HepG2 (cell line): ENCODE data around the gene ZNF581. TPM values are rescaled to one million over a fixed set of nuclear protein-coding genes. Genes with fewer than 3 reads are reported as not detected.

ENCODE experiments used
- ATAC-seq: fragments of 200-7000 bp; cut with Tn5 transposase; 3 replicates; pipeline ENCODE4 v1.9.1; 2020; ENCODE audit warnings: mild to moderate bottlenecking, moderate library complexity
- BruUV-seq: library from RNA; stranded (reverse); fragments of 400-500 nt; replicated peaks from 2 replicates; lab custom pipeline; 2021; lab: Mats Ljungman, UMichigan
- CTCF ChIA-PET: fragments of 300-600 bp; formaldehyde crosslinking; extraction: SDS; loops from one replicate; lab custom pipeline; 2021; ENCODE audit warnings: low total read pairs, inconsistent platforms, low intra/inter-chr PET ratio; lab: Yijun Ruan, JAX
- POLR2A ChIA-PET: fragments of 350-600 bp; sonication (Branson Sonifier 250); formaldehyde crosslinking; loops from one replicate; lab custom pipeline; 2020; ENCODE audit warnings: antibody characterized with exemption, inconsistent platforms; lab: Yijun Ruan, JAX
- DNase-seq: peaks from one replicate; pipeline ENCODE4 v3.0.0-alpha.2; 2015; ENCODE audit warnings: low spot score
- FAIRE-seq: peaks from 3 replicates; lab custom pipeline; 2011; peaks lifted over from hg19 to GRCh38; lab: Jason Lieb, UNC
- H2AFZ ChIP-seq: one replicate; pipeline ENCODE4 v1.6.1; 2011; ENCODE audit warnings: low read length, inconsistent platforms
- H3K27ac ChIP-seq: fragments of 300-600 bp; 3 replicates; pipeline ENCODE4 v1.8.0; 2011; ENCODE audit warnings: mixed run types, mild to moderate bottlenecking, mixed read lengths, low read length, inconsistent platforms; ENCODE audit not compliant: insufficient read depth; ENCODE audit errors: extremely low read length
- H3K27me3 ChIP-seq, 2 experiments: fragments of 200-600 bp in 1 of 2; 2 replicates in 1 of 2; 3 replicates in 1 of 2; pipeline versions ENCODE4 v1.6.0 to v1.8.0; 2011; ENCODE audit warnings: low read length in 2 of 2, mild to moderate bottlenecking in 2 of 2, moderate library complexity in 2 of 2, inconsistent platforms in 1 of 2; ENCODE audit not compliant: insufficient read depth in 2 of 2, control insufficient read depth in 1 of 2
- H3K36me3 ChIP-seq, 2 experiments: fragments of 200-600 bp in 1 of 2; replicated peaks in 1 of 2; 2 replicates in 1 of 2; 3 replicates in 1 of 2; pipeline versions ENCODE4 v1.5.1 to v1.8.0; 2011; ENCODE audit warnings: low read length in 2 of 2, inconsistent platforms in 1 of 2; ENCODE audit not compliant: insufficient read depth in 2 of 2, control insufficient read depth in 1 of 2
- H3K4me1 ChIP-seq: 2 replicates; pipeline ENCODE4 v1.5.1; 2012; ENCODE audit warnings: low read length, inconsistent platforms; ENCODE audit not compliant: insufficient read depth
- H3K4me2 ChIP-seq: 2 replicates; pipeline ENCODE4 v1.6.0; 2011; ENCODE audit warnings: low read depth, low read length, inconsistent platforms
- H3K4me3 ChIP-seq, 3 experiments: fragments of 200-600 bp in 1 of 3; sonication (generic), shearing (Covaris generic) in 1 of 3; replicated peaks in 1 of 3; 2 replicates each; pipeline ENCODE4 v1.5.1; 2011 to 2016; ENCODE audit warnings: low read length in 3 of 3, inconsistent platforms in 2 of 3, low read depth in 2 of 3, mild to moderate bottlenecking in 2 of 3, control low read depth in 1 of 3, mixed read lengths in 1 of 3; ENCODE audit not compliant: insufficient read depth in 1 of 3
- H3K79me2 ChIP-seq: one replicate; pipeline ENCODE4 v1.6.1; 2011; ENCODE audit warnings: low read length, inconsistent platforms; ENCODE audit not compliant: insufficient read depth
- H3K9ac ChIP-seq: 2 replicates; pipeline ENCODE4 v1.6.0; 2011; ENCODE audit warnings: mild to moderate bottlenecking, low read depth, low read length, inconsistent platforms; ENCODE audit not compliant: insufficient read depth
- H3K9me3 ChIP-seq: 2 replicates; pipeline ENCODE4 v1.5.1; 2012; ENCODE audit warnings: mild to moderate bottlenecking, low read length
- H4K20me1 ChIP-seq: 2 replicates; pipeline ENCODE4 v1.6.0; 2011; ENCODE audit warnings: inconsistent platforms, mild to moderate bottlenecking, low read length, moderate library complexity; ENCODE audit not compliant: insufficient read depth
- ARID4A ChIP-seq: sonication (generic); formaldehyde crosslinking; IDR thresholded peaks from 2 replicates; pipeline ENCODE4 v1.5.0; 2020; ENCODE audit warnings: mild to moderate bottlenecking, missing genetic modification reagents, borderline replicate concordance
- HNRNPLL ChIP-seq: fragments of 200-400 bp; formaldehyde crosslinking; IDR thresholded peaks from 2 replicates; pipeline ENCODE4 v1.6.1; 2017; ENCODE audit warnings: mild to moderate bottlenecking, low read depth, low read length; ENCODE audit not compliant: poor library complexity, severe bottlenecking
- MED1 ChIP-seq: sonication (generic); formaldehyde crosslinking; IDR thresholded peaks from 2 replicates; pipeline ENCODE4 v1.4.0; 2020; ENCODE audit warnings: missing genetic modification reagents
- POLR2G ChIP-seq: fragments of 200-400 bp; formaldehyde crosslinking; IDR thresholded peaks from 2 replicates; pipeline ENCODE4 v1.6.1; 2018; ENCODE audit warnings: mild to moderate bottlenecking, low read depth, low read length, moderate library complexity
- WGBS: methylation state at CpG from one replicate; pipeline ENCODE4 v1.1.6; 2017; ENCODE audit warnings: low lambda C conversion rate; 5-methylcytosine and 5-hydroxymethylcytosine counted together
- in situ Hi-C: cut with HindIII; loops from 2 replicates; pipeline ENCODE4 v1.10.0; 2017; ENCODE audit warnings: low pct_unique_long_range_greater_than_20kb; ENCODE audit not compliant: extremely low pct_ligation_motif_present
- intact Hi-C: fragments of 100-400 bp; cut with micrococcal nuclease; formaldehyde crosslinking; loops from one replicate; pipeline ENCODE4 v1.10.0; 2022; ENCODE audit not compliant: unreplicated experiment
- polyA plus RNA-seq, 8 experiments: library from polyadenylated mRNA; depleted of rRNA in 3 of 8; stranded (reverse) in 7 of 8; unstranded in 1 of 8; fragments of >200 nt; fragmentation: Illumina TruSeq in 4 of 8; extraction: Trizol in 4 of 8; gene quantifications; 2 replicates each; pipeline versions ENCODE4 v1.2.1 to v1.2.3, GENCODE V29; 2011 to 2016; ENCODE audit warnings: low read depth in 4 of 8, missing spikeins in 1 of 8, mixed read lengths in 1 of 8; ENCODE audit not compliant: insufficient read depth in 1 of 8
- total RNA-seq, 5 experiments: library from RNA; depleted of rRNA; stranded (reverse); fragments of >200 nt; fragmentation: Illumina TruSeq; extraction: Trizol; gene quantifications; 2 replicates each; pipeline ENCODE4 v1.2.3, GENCODE V29; 2016; ENCODE audit warnings: low read depth in 1 of 5

Gene ZNF581
- total and polyA plus RNA-seq, 2 of the 13 experiments (the other 11 are each of a cell fraction or from before 2014, with no cell fraction given), result 19.6 to 49.5 TPM

- peak overlapping the region; percentile 89 for H3K4me2 ChIP-seq
- H3K79me2 ChIP-seq, result peaks cover 52% of the 10 kb centered on the region
- no peak overlapping the region for H2AFZ ChIP-seq
- H3K4me1 ChIP-seq, result peaks cover 24% of the 10 kb centered on the region
- peak overlapping the region; percentile 78 to 97 (median 85) for H3K4me3 ChIP-seq
- H3K27me3 ChIP-seq, result no peaks in the 10 kb centered on the region; a peak in 1 of 5 replicates
- H3K9me3 ChIP-seq, result no peaks in the 10 kb centered on the region
- intact Hi-C loops, result no loop called here
- POLR2A ChIA-PET, result interaction anchor here (1.8 to 2.1 kb wide), 2 partner anchors 9 to 15 kb away, joined by 5 to 9 read pairs; partner anchors contain the start of gene CCDC106
- H3K27ac ChIP-seq, result peak overlapping the region; percentile 99
- FAIRE-seq, result no peak
- peaks cover 45% of the 10 kb centered on the region for H4K20me1 ChIP-seq
- CTCF ChIA-PET, result no interaction called here
- WGBS, result 33% methylated on average over 7 of the region's 7 CpGs
- no peak for DNase-seq
- no peak for ATAC-seq
- no TSS peak for BruUV-seq
- in situ Hi-C loops, result no loop called here
- TF ChIP-seq POLR2G, result peak; percentile 22; the same call in 1 of the 2 replicates
- TF ChIP-seq HNRNPLL, result no peak
- peak; percentile 18; the same call in 1 of the 2 replicates for TF ChIP-seq ARID4A (CRISPR knock-in tag)
- TF ChIP-seq MED1, result 0 out of 2 replicates have a peak, but pooled peaks have one; percentile 31
- peaks cover 12 to 26% of the 10 kb centered on the region in 2 experiments for H3K36me3 ChIP-seq
- peak overlapping the region; percentile 100 for H3K9ac ChIP-seq
Measured at GRCh38 chr19:55656552-55656951, 13.1 kb downstream of the ZNF581 start.
